GM23248 (cell line): ENCODE data around the gene PPP2R5A.

ENCODE experiments used
- EZH2 ChIP-seq: fragments of 200-600 bp; sonication (generic); IDR thresholded peaks from 2 replicates; pipeline ENCODE4 v1.6.1; 2018; ENCODE audit warnings: antibody characterized with exemption, mild to moderate bottlenecking; ENCODE audit not compliant: insufficient read depth, poor library complexity, severe bottlenecking
- EZH2phosphoT487 ChIP-seq: fragments of 200-600 bp; sonication (generic); IDR thresholded peaks from 2 replicates; pipeline ENCODE4 v1.6.1; 2018; ENCODE audit warnings: antibody characterized with exemption, moderate library complexity, mild to moderate bottlenecking, low read depth; ENCODE audit not compliant: insufficient read depth

GRCh38 chr1:212247179-212247721, 38.0 kb upstream of the PPP2R5A start:
- TF ChIP-seq EZH2 (no peak), EZH2phosphoT487 (no peak)
